Measurements from ENCODE around the gene SLC4A5.

SLC4A5 gene, protein sequence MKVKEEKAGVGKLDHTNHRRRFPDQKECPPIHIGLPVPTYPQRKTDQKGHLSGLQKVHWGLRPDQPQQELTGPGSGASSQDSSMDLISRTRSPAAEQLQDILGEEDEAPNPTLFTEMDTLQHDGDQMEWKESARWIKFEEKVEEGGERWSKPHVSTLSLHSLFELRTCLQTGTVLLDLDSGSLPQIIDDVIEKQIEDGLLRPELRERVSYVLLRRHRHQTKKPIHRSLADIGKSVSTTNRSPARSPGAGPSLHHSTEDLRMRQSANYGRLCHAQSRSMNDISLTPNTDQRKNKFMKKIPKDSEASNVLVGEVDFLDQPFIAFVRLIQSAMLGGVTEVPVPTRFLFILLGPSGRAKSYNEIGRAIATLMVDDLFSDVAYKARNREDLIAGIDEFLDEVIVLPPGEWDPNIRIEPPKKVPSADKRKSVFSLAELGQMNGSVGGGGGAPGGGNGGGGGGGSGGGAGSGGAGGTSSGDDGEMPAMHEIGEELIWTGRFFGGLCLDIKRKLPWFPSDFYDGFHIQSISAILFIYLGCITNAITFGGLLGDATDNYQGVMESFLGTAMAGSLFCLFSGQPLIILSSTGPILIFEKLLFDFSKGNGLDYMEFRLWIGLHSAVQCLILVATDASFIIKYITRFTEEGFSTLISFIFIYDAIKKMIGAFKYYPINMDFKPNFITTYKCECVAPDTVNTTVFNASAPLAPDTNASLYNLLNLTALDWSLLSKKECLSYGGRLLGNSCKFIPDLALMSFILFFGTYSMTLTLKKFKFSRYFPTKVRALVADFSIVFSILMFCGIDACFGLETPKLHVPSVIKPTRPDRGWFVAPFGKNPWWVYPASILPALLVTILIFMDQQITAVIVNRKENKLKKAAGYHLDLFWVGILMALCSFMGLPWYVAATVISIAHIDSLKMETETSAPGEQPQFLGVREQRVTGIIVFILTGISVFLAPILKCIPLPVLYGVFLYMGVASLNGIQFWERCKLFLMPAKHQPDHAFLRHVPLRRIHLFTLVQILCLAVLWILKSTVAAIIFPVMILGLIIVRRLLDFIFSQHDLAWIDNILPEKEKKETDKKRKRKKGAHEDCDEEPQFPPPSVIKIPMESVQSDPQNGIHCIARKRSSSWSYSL

DNA sequence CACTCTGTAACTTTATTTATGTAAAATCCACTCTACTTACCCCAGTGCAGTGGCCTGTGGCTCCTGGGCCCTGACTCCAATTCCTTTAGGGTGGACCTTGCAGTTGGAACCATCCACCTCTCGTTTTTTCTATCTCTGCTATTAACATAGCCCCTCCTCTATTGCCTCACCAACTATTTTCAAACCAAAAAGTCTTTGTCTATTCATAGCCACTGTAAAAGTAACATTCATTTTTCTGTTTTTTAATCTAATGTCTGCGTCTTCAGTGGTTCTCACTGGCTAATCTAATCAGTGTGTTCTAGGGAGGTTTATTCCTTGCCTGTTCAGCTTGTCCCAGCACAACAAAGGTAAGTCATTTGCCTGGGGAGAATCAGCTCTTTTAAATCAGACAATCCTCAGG is at the start of gene SLC4A5:
SLC4A5 (minus strand) TSS at position 101 of the 400 bp plus-strand sequence. CDS start 28,393 bp downstream, outside the sequence.
- no peak within 1 kb of the TSS for H3K4me3 ChIP-seq (ENCODE audit: low read depth, low read length)
- no peak for TF ChIP-seq CTCF (IDR thresholded peaks at IDR 0.05; ENCODE audit: control insufficient read depth, extremely low read depth, insufficient read depth)

DNA sequence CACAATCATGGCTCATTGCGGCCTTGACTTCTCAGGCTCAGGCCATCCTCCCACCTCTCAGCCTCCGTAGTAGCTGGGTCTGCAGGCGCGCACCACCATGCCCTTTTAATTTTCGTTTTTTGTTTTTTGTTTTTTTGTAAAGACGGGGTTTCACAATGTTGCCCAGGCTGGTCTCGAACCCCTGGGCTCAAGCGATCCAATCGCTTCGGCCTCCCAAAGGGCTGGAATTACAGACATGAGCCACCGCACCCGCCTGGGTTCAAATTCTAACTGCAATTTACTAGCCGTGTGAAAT is 49.2 kb upstream of the SLC4A5 start:
- no peak for DNase-seq (ENCODE audit: low read depth)
- H3K4me3 ChIP-seq (ENCODE audit: low read depth, low read length), result peak overlapping the region; percentile 79; the same call in 1 of the 2 replicates
- no peak for TF ChIP-seq CTCF (IDR thresholded peaks at IDR 0.05; ENCODE audit: control insufficient read depth, extremely low read depth, insufficient read depth)

More for the DNA sequence above, at the start of gene SLC4A5:
- no peak for DNase-seq (ENCODE audit: low read depth)

GRCh38 chr2:74391580-74392448 is 48.6 kb upstream of the SLC4A5 start:
- peak overlapping the region; percentile 79 for H3K4me3 ChIP-seq (ENCODE audit: low read depth, low read length)
- peak; percentile 50 for DNase-seq (ENCODE audit: low read depth)
- peak; percentile 78 for TF ChIP-seq CTCF (IDR thresholded peaks at IDR 0.05; ENCODE audit: control insufficient read depth, extremely low read depth, insufficient read depth)

DNA sequence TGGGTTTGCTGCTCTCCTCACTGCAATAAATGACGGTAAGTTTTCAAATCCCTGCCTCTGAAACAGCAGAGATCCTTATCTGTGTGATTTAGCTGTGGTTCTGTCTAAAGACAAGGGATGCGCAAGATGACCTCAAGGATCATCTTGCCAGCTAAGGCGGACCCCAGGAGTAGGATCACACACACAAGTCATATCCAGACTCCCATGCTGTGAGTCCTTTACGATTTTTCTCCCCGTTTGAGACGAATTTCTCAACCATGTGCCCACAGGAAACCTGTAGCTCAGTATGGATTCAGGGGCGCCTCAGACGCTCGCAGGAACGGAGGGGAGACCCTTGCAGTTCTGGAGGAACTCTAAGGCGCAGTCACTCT is 48.0 kb upstream of the SLC4A5 start:
- no peak for TF ChIP-seq CTCF (IDR thresholded peaks at IDR 0.05; ENCODE audit: control insufficient read depth, extremely low read depth, insufficient read depth)
- DNase-seq (ENCODE audit: low read depth), result no peak
- peak overlapping the region; percentile 79 for H3K4me3 ChIP-seq (ENCODE audit: low read depth, low read length)

GRCh38 chr2:74390606-74391005 is 47.4 kb upstream of the SLC4A5 start:
- DNase-seq (ENCODE audit: low read depth), result no peak
- no peak for TF ChIP-seq CTCF (IDR thresholded peaks at IDR 0.05; ENCODE audit: control insufficient read depth, extremely low read depth, insufficient read depth)
- H3K4me3 ChIP-seq (ENCODE audit: low read depth, low read length), result peak overlapping the region; percentile 79

DNA sequence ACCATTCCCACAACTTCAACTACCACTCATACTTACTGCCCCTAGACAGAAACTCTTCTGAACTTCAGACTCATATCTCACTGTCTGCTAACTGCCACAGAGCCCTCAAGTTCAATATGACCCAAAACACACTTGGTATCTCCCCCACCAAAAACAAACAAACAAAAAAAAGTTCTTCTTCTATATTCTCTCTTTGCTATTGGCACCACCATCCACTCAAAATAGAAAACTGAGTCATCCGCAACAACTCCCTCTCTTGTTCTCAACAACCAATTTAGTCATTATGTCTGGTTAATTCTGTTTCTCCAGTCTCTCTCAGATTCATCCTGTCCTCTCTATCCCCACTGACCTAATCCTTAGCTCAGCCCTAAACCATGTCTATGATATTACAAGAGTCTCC is 44.1 kb upstream of the SLC4A5 start:
- H3K4me3 ChIP-seq (ENCODE audit: low read depth, low read length), result no peak overlapping the region
- DNase-seq (ENCODE audit: low read depth), result no peak
- no peak for TF ChIP-seq CTCF (IDR thresholded peaks at IDR 0.05; ENCODE audit: control insufficient read depth, extremely low read depth, insufficient read depth)
